Left ventricle myocardium inferior (tissue), 1 donor: ENCODE results near the gene AGAP4. TPM values are rescaled to one million over a fixed set of nuclear protein-coding genes. Genes with fewer than 3 reads are reported as not detected.
"Not testable (repeated sequence)": the region's sequence is repeated elsewhere in the genome, so short reads cannot be mapped to it uniquely, and the experiment has no call there.

ENCODE experiments used
- DNase-seq: peaks from one replicate; pipeline ENCODE4 v3.0.0-alpha.2; 2020
- H3K27ac ChIP-seq: fragments of 200-600 bp; replicated peaks from 2 replicates; pipeline ENCODE4 v1.8.0; 2021
- H3K27me3 ChIP-seq: fragments of 200-600 bp; 2 replicates; pipeline ENCODE4 v1.8.0; 2021; ENCODE audit warnings: low read depth
- H3K36me3 ChIP-seq: fragments of 200-600 bp; 2 replicates; pipeline ENCODE4 v1.8.0; 2021
- H3K4me1 ChIP-seq: fragments of 200-600 bp; 2 replicates; pipeline ENCODE4 v1.8.0; 2021
- H3K4me3 ChIP-seq: fragments of 200-600 bp; 2 replicates; pipeline ENCODE4 v1.8.0; 2021; ENCODE audit warnings: mild to moderate bottlenecking, moderate library complexity
- H3K9me3 ChIP-seq: fragments of 200-600 bp; replicated peaks from 2 replicates; pipeline ENCODE4 v1.8.0; 2021
- CTCF ChIP-seq: fragments of 200-600 bp; IDR thresholded peaks from 2 replicates; pipeline ENCODE4 v1.8.0; 2021; ENCODE audit warnings: antibody characterized with exemption, mild to moderate bottlenecking, borderline replicate concordance
- intact Hi-C: fragments of 100-400 bp; cut with micrococcal nuclease; formaldehyde crosslinking; loops from one replicate; pipeline ENCODE4 v1.11.0; 2022
- total RNA-seq: library from RNA; stranded (reverse); fragmentation: NEBNext Ultra II Directional; extraction: Animal tissue kit (Norgen Biotek cat#: 25700); gene quantifications from one replicate; pipeline ENCODE4 v1.2.1, GENCODE V29; 2021
- donor health status: DM: no; HTN: yes; CAD: no; lungs with severe emphysema.

The AGAP4 gene
- total RNA-seq, 1 donor from 2014 or later, result 6.0 TPM

GRCh38 chr10:45809837-45810236 lies 37.5 kb downstream of the AGAP4 start:
- DNase-seq, result no peak
- intact Hi-C loops, result no loop called here
- Histone ChIP-seq H3K9me3 (no peaks in the 10 kb centered on the region), H3K4me3 (no peak overlapping the region), H3K27ac (no peak overlapping the region), H3K27me3 (no peaks in the 10 kb centered on the region), H3K36me3 (no peaks in the 10 kb centered on the region), H3K4me1 (peaks cover 5% of the 10 kb centered on the region)
- TF ChIP-seq CTCF, result no peak

- intact Hi-C loops, H3K9me3 ChIP-seq, DNase-seq, H3K27me3 ChIP-seq, H3K36me3 ChIP-seq, H3K4me1 ChIP-seq, H3K4me3 ChIP-seq, H3K27ac ChIP-seq: not testable (repeated sequence)
Observed at GRCh38 chr10:45804996-45805395, 42.3 kb downstream of the AGAP4 start.

- intact Hi-C loops, H3K27me3 ChIP-seq, H3K27ac ChIP-seq: not testable (repeated sequence)
Observed at GRCh38 chr10:45803060-45804010, 44.0 kb downstream of the AGAP4 start.

GRCh38 chr10:45794761-45795160 lies 52.5 kb downstream of the AGAP4 start:
- H3K27ac ChIP-seq, H3K4me3 ChIP-seq, DNase-seq, intact Hi-C loops, H3K9me3 ChIP-seq, H3K27me3 ChIP-seq, H3K4me1 ChIP-seq: not testable (repeated sequence)
- peaks cover 26% of the 10 kb centered on the region for H3K36me3 ChIP-seq

More at GRCh38 chr10:45803060-45804010, 44.0 kb downstream of the AGAP4 start:
- H3K4me1 ChIP-seq, H3K36me3 ChIP-seq, H3K4me3 ChIP-seq, DNase-seq, H3K9me3 ChIP-seq: not testable (repeated sequence)

- H3K36me3 ChIP-seq, result peaks cover 43% of the 10 kb centered on the region
- H3K4me3 ChIP-seq, H3K4me1 ChIP-seq, H3K27me3 ChIP-seq, DNase-seq, H3K27ac ChIP-seq, H3K9me3 ChIP-seq, intact Hi-C loops: not testable (repeated sequence)
Observed at GRCh38 chr10:45790694-45791426, 56.4 kb downstream of the AGAP4 start.

- DNase-seq, H3K4me1 ChIP-seq, H3K27me3 ChIP-seq, intact Hi-C loops, H3K27ac ChIP-seq, H3K9me3 ChIP-seq, H3K4me3 ChIP-seq: not testable (repeated sequence)
- peaks cover 50% of the 10 kb centered on the region for H3K36me3 ChIP-seq
Observed at GRCh38 chr10:45789991-45790390, 57.3 kb downstream of the AGAP4 start.

GRCh38 chr10:45787212-45787741 lies 60.0 kb downstream of the AGAP4 start:
- intact Hi-C loops, H3K4me1 ChIP-seq, H3K4me3 ChIP-seq, DNase-seq, H3K27ac ChIP-seq, H3K9me3 ChIP-seq, H3K27me3 ChIP-seq: not testable (repeated sequence)
- peaks cover 47% of the 10 kb centered on the region for H3K36me3 ChIP-seq

GRCh38 chr10:45786217-45786616 lies 61.1 kb downstream of the AGAP4 start:
- H3K4me1 ChIP-seq, intact Hi-C loops, H3K27me3 ChIP-seq, H3K4me3 ChIP-seq, H3K27ac ChIP-seq, H3K9me3 ChIP-seq, DNase-seq: not testable (repeated sequence)
- peaks cover 37% of the 10 kb centered on the region for H3K36me3 ChIP-seq

Other genes with a start within 250 kb of the AGAP4 start
- gene ZFAND4, start 174.7 kb downstream of the AGAP4 start, total RNA-seq, result 11.1 TPM
- gene WASHC2C, start 120.2 kb downstream of the AGAP4 start, total RNA-seq, result 30.3 TPM
- 83.5 TPM for gene TIMM23, start 125.0 kb upstream of the AGAP4 start, total RNA-seq
- 270 TPM for gene NCOA4, start 183.1 kb upstream of the AGAP4 start, total RNA-seq
- gene MSMB, start 198.8 kb upstream of the AGAP4 start, total RNA-seq, result not detected